Measurements from ENCODE around the gene GFOD1. TPM values are rescaled to one million over a fixed set of nuclear protein-coding genes. Genes with fewer than 3 reads are reported as not detected.
A peak's percentile ranks its signal among the peaks of the same experiment; 100 is the strongest.

Gene GFOD1
- total RNA-seq, 1 experiment from 2014 or later, result 29.5 TPM

GRCh38 chr6:13505345-13505734, 17.9 kb upstream of the GFOD1 start:
- Histone ChIP-seq H3K9ac (ENCODE audit: low read length) (no peak overlapping the region), H4K20me1 (ENCODE audit: insufficient read depth, low read depth, low read length) (no peaks in the 10 kb centered on the region), H3K4me3 (ENCODE audit: low read length) (no peak overlapping the region), H3K27ac (ENCODE audit: low read length) (no peak overlapping the region), H3K4me2 (ENCODE audit: low read depth, low read length, poor library complexity, severe bottlenecking) (no peak overlapping the region), H3K9me2 (replicated peaks; ENCODE audit: insufficient read depth, low read length) (no peaks in the 10 kb centered on the region), H3K4me1 (ENCODE audit: low read length) (no peaks in the 10 kb centered on the region), H3K79me2 (ENCODE audit: low read length) (no peaks in the 10 kb centered on the region), H2AFZ (ENCODE audit: low read length) (no peak overlapping the region), H3K9me3 (ENCODE audit: low read length) (no peaks in the 10 kb centered on the region), H3K36me3 (ENCODE audit: insufficient read depth, low read length) (no peaks in the 10 kb centered on the region), H3K27me3 (ENCODE audit: low read length) (no peaks in the 10 kb centered on the region)
- DNase-seq, result no peak

- Histone ChIP-seq H3K79me2 (ENCODE audit: low read length) (no peaks in the 10 kb centered on the region), H3K9me3 (ENCODE audit: low read length) (no peaks in the 10 kb centered on the region), H3K9ac (ENCODE audit: low read length) (no peak overlapping the region), H3K27me3 (ENCODE audit: low read length) (no peaks in the 10 kb centered on the region), H3K4me2 (ENCODE audit: low read depth, low read length, poor library complexity, severe bottlenecking) (no peak overlapping the region), H3K9me2 (replicated peaks; ENCODE audit: insufficient read depth, low read length) (no peaks in the 10 kb centered on the region), H3K4me3 (ENCODE audit: low read length) (no peak overlapping the region), H3K36me3 (ENCODE audit: insufficient read depth, low read length) (no peaks in the 10 kb centered on the region), H2AFZ (ENCODE audit: low read length) (no peak overlapping the region), H4K20me1 (ENCODE audit: insufficient read depth, low read depth, low read length) (no peaks in the 10 kb centered on the region), H3K27ac (ENCODE audit: low read length) (no peak overlapping the region), H3K4me1 (ENCODE audit: low read length) (no peaks in the 10 kb centered on the region)
- DNase-seq, result no peak
Measured at GRCh38 chr6:13504611-13505344, 17.4 kb upstream of the GFOD1 start.

GRCh38 chr6:13500915-13501314, 13.5 kb upstream of the GFOD1 start:
- Histone ChIP-seq H3K27me3 (ENCODE audit: low read length) (no peaks in the 10 kb centered on the region), H4K20me1 (ENCODE audit: insufficient read depth, low read depth, low read length) (no peaks in the 10 kb centered on the region), H3K9me2 (replicated peaks; ENCODE audit: insufficient read depth, low read length) (no peaks in the 10 kb centered on the region), H3K4me1 (ENCODE audit: low read length) (peaks cover 1% of the 10 kb centered on the region), H3K79me2 (ENCODE audit: low read length) (no peaks in the 10 kb centered on the region), H3K4me2 (ENCODE audit: low read depth, low read length, poor library complexity, severe bottlenecking) (no peak overlapping the region), H3K9me3 (ENCODE audit: low read length) (no peaks in the 10 kb centered on the region), H3K27ac (ENCODE audit: low read length) (no peak overlapping the region), H3K4me3 (ENCODE audit: low read length) (no peak overlapping the region), H3K9ac (ENCODE audit: low read length) (no peak overlapping the region), H3K36me3 (ENCODE audit: insufficient read depth, low read length) (no peaks in the 10 kb centered on the region), H2AFZ (ENCODE audit: low read length) (no peak overlapping the region)
- DNase-seq, result no peak

GRCh38 chr6:13500264-13500663, 12.9 kb upstream of the GFOD1 start:
- H3K27ac ChIP-seq (ENCODE audit: low read length), result no peak overlapping the region
- no peaks in the 10 kb centered on the region for H3K36me3 ChIP-seq (ENCODE audit: insufficient read depth, low read length)
- no peak overlapping the region for H2AFZ ChIP-seq (ENCODE audit: low read length)
- no peak overlapping the region for H3K9ac ChIP-seq (ENCODE audit: low read length)
- DNase-seq, result no peak
- no peaks in the 10 kb centered on the region for H4K20me1 ChIP-seq (ENCODE audit: insufficient read depth, low read depth, low read length)
- no peaks in the 10 kb centered on the region for H3K27me3 ChIP-seq (ENCODE audit: low read length)
- no peak overlapping the region for H3K4me3 ChIP-seq (ENCODE audit: low read length)
- no peak overlapping the region for H3K4me2 ChIP-seq (ENCODE audit: low read depth, low read length, poor library complexity, severe bottlenecking)
- H3K4me1 ChIP-seq (ENCODE audit: low read length), result peaks cover 8% of the 10 kb centered on the region
- no peaks in the 10 kb centered on the region for H3K79me2 ChIP-seq (ENCODE audit: low read length)
- no peaks in the 10 kb centered on the region for H3K9me3 ChIP-seq (ENCODE audit: low read length)
- H3K9me2 ChIP-seq (replicated peaks; ENCODE audit: insufficient read depth, low read length), result no peaks in the 10 kb centered on the region

- DNase-seq, result no peak
- Histone ChIP-seq H3K36me3 (ENCODE audit: insufficient read depth, low read length) (no peaks in the 10 kb centered on the region), H3K4me2 (ENCODE audit: low read depth, low read length, poor library complexity, severe bottlenecking) (no peak overlapping the region), H4K20me1 (ENCODE audit: insufficient read depth, low read depth, low read length) (no peaks in the 10 kb centered on the region), H3K9ac (ENCODE audit: low read length) (no peak overlapping the region), H3K4me1 (ENCODE audit: low read length) (peaks cover 10% of the 10 kb centered on the region), H3K9me2 (replicated peaks; ENCODE audit: insufficient read depth, low read length) (no peaks in the 10 kb centered on the region), H3K4me3 (ENCODE audit: low read length) (no peak overlapping the region), H3K27ac (ENCODE audit: low read length) (no peak overlapping the region), H3K9me3 (ENCODE audit: low read length) (no peaks in the 10 kb centered on the region), H2AFZ (ENCODE audit: low read length) (no peak overlapping the region), H3K27me3 (ENCODE audit: low read length) (no peaks in the 10 kb centered on the region), H3K79me2 (ENCODE audit: low read length) (no peaks in the 10 kb centered on the region)
Measured at GRCh38 chr6:13496513-13497190, 9.3 kb upstream of the GFOD1 start.

GRCh38 chr6:13495818-13496217, 8.4 kb upstream of the GFOD1 start:
- no peaks in the 10 kb centered on the region for H3K79me2 ChIP-seq (ENCODE audit: low read length)

GRCh38 chr6:13495112-13495776, 7.8 kb upstream of the GFOD1 start:
- Histone ChIP-seq H3K9ac (ENCODE audit: low read length) (no peak overlapping the region), H4K20me1 (ENCODE audit: insufficient read depth, low read depth, low read length) (no peaks in the 10 kb centered on the region), H3K27ac (ENCODE audit: low read length) (no peak overlapping the region), H3K4me1 (ENCODE audit: low read length) (peaks cover 10% of the 10 kb centered on the region), H3K79me2 (ENCODE audit: low read length) (no peaks in the 10 kb centered on the region), H3K4me3 (ENCODE audit: low read length) (no peak overlapping the region), H2AFZ (ENCODE audit: low read length) (0 out of 2 replicates have a peak overlapping the region, but pooled peaks have one; percentile 5), H3K9me3 (ENCODE audit: low read length) (no peaks in the 10 kb centered on the region), H3K27me3 (ENCODE audit: low read length) (no peaks in the 10 kb centered on the region), H3K9me2 (replicated peaks; ENCODE audit: insufficient read depth, low read length) (no peaks in the 10 kb centered on the region), H3K36me3 (ENCODE audit: insufficient read depth, low read length) (no peaks in the 10 kb centered on the region), H3K4me2 (ENCODE audit: low read depth, low read length, poor library complexity, severe bottlenecking) (no peak overlapping the region)
- no peak for DNase-seq

More at GRCh38 chr6:13495818-13496217, 8.4 kb upstream of the GFOD1 start:
- Histone ChIP-seq H3K27ac (ENCODE audit: low read length) (no peak overlapping the region), H3K27me3 (ENCODE audit: low read length) (no peaks in the 10 kb centered on the region), H3K4me3 (ENCODE audit: low read length) (no peak overlapping the region), H3K4me2 (ENCODE audit: low read depth, low read length, poor library complexity, severe bottlenecking) (no peak overlapping the region), H3K9me2 (replicated peaks; ENCODE audit: insufficient read depth, low read length) (no peaks in the 10 kb centered on the region), H3K36me3 (ENCODE audit: insufficient read depth, low read length) (no peaks in the 10 kb centered on the region), H2AFZ (ENCODE audit: low read length) (no peak overlapping the region), H4K20me1 (ENCODE audit: insufficient read depth, low read depth, low read length) (no peaks in the 10 kb centered on the region), H3K9me3 (ENCODE audit: low read length) (no peaks in the 10 kb centered on the region), H3K4me1 (ENCODE audit: low read length) (peaks cover 10% of the 10 kb centered on the region), H3K9ac (ENCODE audit: low read length) (no peak overlapping the region)
- no peak for DNase-seq

- Histone ChIP-seq H3K9me3 (ENCODE audit: low read length) (no peaks in the 10 kb centered on the region), H3K9me2 (replicated peaks; ENCODE audit: insufficient read depth, low read length) (no peaks in the 10 kb centered on the region), H3K27ac (ENCODE audit: low read length) (no peak overlapping the region), H3K9ac (ENCODE audit: low read length) (no peak overlapping the region), H3K4me2 (ENCODE audit: low read depth, low read length, poor library complexity, severe bottlenecking) (no peak overlapping the region), H2AFZ (ENCODE audit: low read length) (no peak overlapping the region), H3K36me3 (ENCODE audit: insufficient read depth, low read length) (no peaks in the 10 kb centered on the region), H3K4me3 (ENCODE audit: low read length) (no peak overlapping the region), H3K27me3 (ENCODE audit: low read length) (no peaks in the 10 kb centered on the region), H3K4me1 (ENCODE audit: low read length) (peaks cover 10% of the 10 kb centered on the region), H4K20me1 (ENCODE audit: insufficient read depth, low read depth, low read length) (no peaks in the 10 kb centered on the region), H3K79me2 (ENCODE audit: low read length) (no peaks in the 10 kb centered on the region)
- no peak for DNase-seq
Measured at GRCh38 chr6:13494137-13494536, 6.7 kb upstream of the GFOD1 start.

Data from Karpas-422 (cell line).